IPS-18a (cell line): ENCODE data around the gene DNMT3B.
"Not testable (repeated sequence)": the region's sequence is repeated elsewhere in the genome, so short reads cannot be mapped to it uniquely, and the experiment has no call there.

Experiments
- H3K27ac ChIP-seq: one replicate; pipeline ENCODE4 v1.5.1; 2013; ENCODE audit warnings: low read length
- H3K27me3 ChIP-seq: one replicate; pipeline ENCODE4 v1.6.1; 2013; ENCODE audit warnings: mild to moderate bottlenecking, low read length; ENCODE audit not compliant: control insufficient read depth, insufficient read depth
- H3K36me3 ChIP-seq: one replicate; pipeline ENCODE4 v1.6.1; 2013; ENCODE audit warnings: low read depth, low read length; ENCODE audit not compliant: control insufficient read depth
- H3K4me1 ChIP-seq: one replicate; pipeline ENCODE4 v1.6.1; 2013; ENCODE audit warnings: low read depth, low read length; ENCODE audit not compliant: control insufficient read depth
- H3K4me3 ChIP-seq: one replicate; pipeline ENCODE4 v1.5.1; 2013; ENCODE audit warnings: low read length
- H3K9ac ChIP-seq: one replicate; pipeline ENCODE4 v1.6.1; 2013; ENCODE audit warnings: mild to moderate bottlenecking, low read length, moderate library complexity
- H3K9me3 ChIP-seq: one replicate; pipeline ENCODE4 v1.6.1; 2013; ENCODE audit warnings: low read depth, low read length; ENCODE audit not compliant: control insufficient read depth

The DNMT3B gene

GRCh38 chr20:32765230-32765875 lies 3.2 kb downstream of the DNMT3B start:
- H3K36me3 ChIP-seq, result peaks cover 47% of the 10 kb centered on the region
- H3K4me3 ChIP-seq, result peak overlapping the region; percentile 99
- H3K9ac ChIP-seq, result peak overlapping the region; percentile 70
- H3K4me1 ChIP-seq, result peaks cover 31% of the 10 kb centered on the region
- peak overlapping the region; percentile 2 for H3K27ac ChIP-seq
- not testable (repeated sequence) for H3K27me3 ChIP-seq, H3K9me3 ChIP-seq

- Histone ChIP-seq H3K4me3 (no peak overlapping the region), H3K36me3 (peaks cover 64% of the 10 kb centered on the region), H3K9ac (no peak overlapping the region), H3K27me3 (no peaks in the 10 kb centered on the region), H3K27ac (no peak overlapping the region), H3K9me3 (no peaks in the 10 kb centered on the region), H3K4me1 (peaks cover 32% of the 10 kb centered on the region)
These were observed 5.4 kb downstream of the DNMT3B start for GRCh38 chr20:32767418-32768198.

- Histone ChIP-seq H3K36me3 (peaks cover 69% of the 10 kb centered on the region), H3K4me3 (no peak overlapping the region), H3K27ac (no peak overlapping the region), H3K27me3 (no peaks in the 10 kb centered on the region), H3K9me3 (no peaks in the 10 kb centered on the region), H3K9ac (no peak overlapping the region), H3K4me1 (peaks cover 39% of the 10 kb centered on the region)
These were observed 9.9 kb downstream of the DNMT3B start for GRCh38 chr20:32772046-32772445.

DNA sequence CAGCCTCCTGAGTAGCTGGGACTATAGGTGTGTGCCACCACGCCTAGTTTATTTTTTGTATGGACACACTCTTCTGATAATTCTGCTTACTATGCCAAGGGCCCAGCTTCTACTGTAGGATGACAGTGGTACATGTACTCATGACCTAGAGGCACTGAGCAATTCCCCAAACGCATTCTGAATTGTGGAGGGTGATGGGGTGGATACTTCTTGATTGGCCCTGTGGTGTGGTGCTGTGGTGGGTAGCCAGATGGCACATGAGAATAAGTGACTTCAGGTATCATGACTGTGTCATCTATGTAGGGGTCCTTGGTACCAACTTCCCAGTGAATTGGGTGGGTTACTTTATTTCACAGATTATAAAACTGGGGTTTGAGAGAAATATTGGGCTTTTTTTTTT lies 11.0 kb downstream of the DNMT3B start:
- no peaks in the 10 kb centered on the region for H3K27me3 ChIP-seq
- H3K27ac ChIP-seq, result no peak overlapping the region
- H3K9me3 ChIP-seq, result no peaks in the 10 kb centered on the region
- H3K36me3 ChIP-seq, result peaks cover 69% of the 10 kb centered on the region
- no peak overlapping the region for H3K9ac ChIP-seq
- peaks cover 40% of the 10 kb centered on the region for H3K4me1 ChIP-seq
- H3K4me3 ChIP-seq, result no peak overlapping the region

DNA sequence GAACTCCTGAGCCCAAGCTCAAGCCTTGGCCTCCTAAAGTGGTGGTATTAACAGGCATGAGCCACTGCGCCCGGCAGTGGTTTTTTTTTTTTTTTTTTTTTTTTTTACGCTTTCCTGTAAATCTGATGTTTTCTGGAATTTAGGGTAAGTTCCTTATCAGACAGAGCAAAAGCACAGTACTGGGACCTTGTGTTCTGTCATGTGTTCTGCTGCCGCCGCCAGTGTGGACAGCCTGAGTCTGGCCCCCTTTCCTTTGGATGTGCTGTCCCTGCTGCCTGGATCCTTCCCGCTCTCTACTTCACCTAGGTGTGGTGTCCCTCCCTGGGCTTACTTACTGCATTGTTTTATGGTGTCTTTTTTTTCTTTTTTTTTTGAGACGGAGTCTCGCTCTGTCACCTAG lies 11.7 kb downstream of the DNMT3B start:
- Histone ChIP-seq H3K9ac (no peak overlapping the region), H3K36me3 (peaks cover 66% of the 10 kb centered on the region), H3K27me3 (no peaks in the 10 kb centered on the region), H3K4me3 (no peak overlapping the region), H3K9me3 (no peaks in the 10 kb centered on the region), H3K4me1 (peaks cover 43% of the 10 kb centered on the region), H3K27ac (no peak overlapping the region)

DNA sequence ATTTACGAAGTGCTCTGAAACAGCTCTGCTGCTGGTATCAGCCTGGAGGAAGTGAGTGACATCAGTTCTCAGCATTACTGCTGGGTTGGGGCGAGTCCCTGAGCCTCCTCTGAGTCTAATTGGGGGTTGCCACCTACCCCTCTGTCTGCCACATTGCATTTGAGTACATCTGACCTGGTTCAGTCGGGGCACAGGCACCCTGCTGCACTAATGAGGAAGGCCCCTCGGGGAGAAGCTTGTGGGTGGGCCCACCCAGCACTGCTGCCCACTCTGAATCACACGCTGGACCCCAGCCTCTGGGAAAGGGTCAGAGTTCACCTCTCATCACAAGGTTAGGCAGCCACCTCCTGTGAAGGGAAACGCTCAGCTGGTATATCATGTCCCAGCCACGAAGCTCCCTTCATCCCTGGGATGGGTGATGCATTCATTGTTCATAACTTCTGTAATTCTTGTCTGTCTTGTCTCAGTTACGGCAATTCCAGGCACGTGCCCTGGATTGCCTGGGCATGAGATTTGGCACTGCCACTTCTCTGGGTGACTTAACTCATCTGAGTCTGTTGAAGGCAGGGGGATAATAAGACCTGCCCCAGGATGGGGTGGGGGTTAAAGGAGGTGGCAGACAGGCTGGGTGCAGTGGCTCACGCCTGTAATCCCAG lies 13.3 kb downstream of the DNMT3B start:
- no peak overlapping the region for H3K4me3 ChIP-seq
- no peaks in the 10 kb centered on the region for H3K27me3 ChIP-seq
- no peak overlapping the region for H3K27ac ChIP-seq
- H3K9ac ChIP-seq, result no peak overlapping the region
- no peaks in the 10 kb centered on the region for H3K9me3 ChIP-seq
- H3K4me1 ChIP-seq, result peaks cover 56% of the 10 kb centered on the region
- peaks cover 62% of the 10 kb centered on the region for H3K36me3 ChIP-seq

GRCh38 chr20:32777177-32777956 lies 15.2 kb downstream of the DNMT3B start:
- H3K4me1 ChIP-seq, result peaks cover 53% of the 10 kb centered on the region
- no peak overlapping the region for H3K4me3 ChIP-seq
- H3K36me3 ChIP-seq, result peaks cover 65% of the 10 kb centered on the region
- H3K27me3 ChIP-seq, result no peaks in the 10 kb centered on the region
- H3K9ac ChIP-seq, result no peak overlapping the region
- H3K27ac ChIP-seq, result no peak overlapping the region
- H3K9me3 ChIP-seq, result no peaks in the 10 kb centered on the region

GRCh38 chr20:32779500-32780211 lies 17.5 kb downstream of the DNMT3B start:
- no peaks in the 10 kb centered on the region for H3K27me3 ChIP-seq
- no peaks in the 10 kb centered on the region for H3K9me3 ChIP-seq
- H3K4me3 ChIP-seq, result peak overlapping the region; percentile 2
- peak overlapping the region; percentile 63 for H3K27ac ChIP-seq
- peaks cover 75% of the 10 kb centered on the region for H3K36me3 ChIP-seq
- H3K4me1 ChIP-seq, result peaks cover 49% of the 10 kb centered on the region
- peak overlapping the region; percentile 51 for H3K9ac ChIP-seq

DNA sequence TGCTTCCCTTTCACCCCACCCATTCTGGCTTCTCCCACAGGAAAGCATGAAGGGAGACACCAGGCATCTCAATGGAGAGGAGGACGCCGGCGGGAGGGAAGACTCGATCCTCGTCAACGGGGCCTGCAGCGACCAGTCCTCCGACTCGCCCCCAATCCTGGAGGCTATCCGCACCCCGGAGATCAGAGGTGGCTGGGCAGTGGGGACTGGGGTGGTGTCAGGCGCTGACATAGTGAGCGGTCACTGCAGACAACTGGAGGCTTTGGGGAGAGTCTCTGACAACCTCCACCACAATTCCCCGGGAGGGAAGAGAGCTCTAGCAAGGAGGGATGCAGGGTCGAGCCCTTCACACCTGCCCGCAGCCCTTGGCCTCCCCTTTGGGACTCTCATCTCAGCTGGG lies 18.1 kb downstream of the DNMT3B start:
- Histone ChIP-seq H3K9ac (peak overlapping the region; percentile 51), H3K27ac (peak overlapping the region; percentile 63), H3K4me1 (peaks cover 49% of the 10 kb centered on the region), H3K27me3 (no peaks in the 10 kb centered on the region), H3K9me3 (no peaks in the 10 kb centered on the region), H3K36me3 (peaks cover 77% of the 10 kb centered on the region), H3K4me3 (peak overlapping the region; percentile 2)

- Histone ChIP-seq H3K9ac (peak overlapping the region; percentile 51), H3K4me3 (peak overlapping the region; percentile 2), H3K27me3 (no peaks in the 10 kb centered on the region), H3K36me3 (peaks cover 79% of the 10 kb centered on the region), H3K4me1 (peaks cover 44% of the 10 kb centered on the region), H3K9me3 (no peaks in the 10 kb centered on the region), H3K27ac (peak overlapping the region; percentile 63)
These were observed 18.8 kb downstream of the DNMT3B start for GRCh38 chr20:32780749-32781655.
